AG04450 (cell line): Measurements from ENCODE around the gene INSRR. TPM values are rescaled to one million over a fixed set of nuclear protein-coding genes. Genes with fewer than 3 reads are reported as not detected.

Experiments used
- CTCF ChIA-PET: fragments of 300-600, 350-600 bp; formaldehyde crosslinking; extraction: SDS; loops from one replicate; lab custom pipeline; 2022; ENCODE audit warnings: antibody characterized with exemption, inconsistent platforms; lab: Charles Lee
- POLR2A ChIA-PET: fragments of 350-600 bp; formaldehyde crosslinking; extraction: SDS; loops from one replicate; lab custom pipeline; 2021; ENCODE audit warnings: antibody characterized with exemption, inconsistent platforms; lab: Yijun Ruan, JAX
- DNase-seq: peaks from one replicate; pipeline ENCODE4 v3.0.0-alpha.2; 2011; ENCODE audit warnings: low read depth, low spot score
- H3K27ac ChIP-seq: one replicate; pipeline ENCODE4 v1.5.1; 2012; ENCODE audit warnings: low read depth, low read length, control low read depth
- H3K27me3 ChIP-seq: one replicate; pipeline ENCODE4 v1.6.0; 2012; ENCODE audit warnings: low read length; ENCODE audit not compliant: control insufficient read depth, insufficient read depth
- H3K4me3 ChIP-seq: 2 replicates; pipeline ENCODE4 v1.5.1; 2011; ENCODE audit warnings: mild to moderate bottlenecking, low read depth, low read length, control low read depth
- H3K9me3 ChIP-seq: 2 replicates; pipeline ENCODE4 v1.5.1; 2012; ENCODE audit warnings: low read length; ENCODE audit not compliant: control insufficient read depth, insufficient read depth
- CTCF ChIP-seq: IDR thresholded peaks from 2 replicates; pipeline ENCODE4 v1.5.1; 2011; ENCODE audit warnings: low read depth, low read length, control low read depth, inconsistent platforms
- polyA plus RNA-seq: library from polyadenylated mRNA; depleted of rRNA; stranded (reverse); fragments of >200 nt; gene quantifications from 2 replicates; pipeline ENCODE4 v1.2.3, GENCODE V29; 2011

The INSRR gene
- polyA plus RNA-seq, 1 experiment = not detected

- POLR2A ChIA-PET = no interaction called here
- Histone ChIP-seq H3K27ac (no peak overlapping the region), H3K27me3 (peaks cover 72% of the 10 kb centered on the region), H3K4me3 (no peak overlapping the region), H3K9me3 (no peaks in the 10 kb centered on the region; the same call in 1 of the 2 replicates)
- TF ChIP-seq CTCF = no peak
- CTCF ChIA-PET = interaction anchor here (4.8 kb wide), 1 partner anchor 13 kb away, joined by 32 read pairs; no protein-coding TSS in a partner anchor
- no peak for DNase-seq
Measured at GRCh38 chr1:156877433-156878170, 18.7 kb upstream of the INSRR start.

- CTCF ChIA-PET = interaction anchor here (0.5 to 4.8 kb wide), 8 partner anchors 9 to 44 kb away, joined by 3 to 32 read pairs (median 4); no protein-coding TSS in a partner anchor
Measured at GRCh38 chr1:156876281-156876680, 17.4 kb upstream of the INSRR start.

DNA sequence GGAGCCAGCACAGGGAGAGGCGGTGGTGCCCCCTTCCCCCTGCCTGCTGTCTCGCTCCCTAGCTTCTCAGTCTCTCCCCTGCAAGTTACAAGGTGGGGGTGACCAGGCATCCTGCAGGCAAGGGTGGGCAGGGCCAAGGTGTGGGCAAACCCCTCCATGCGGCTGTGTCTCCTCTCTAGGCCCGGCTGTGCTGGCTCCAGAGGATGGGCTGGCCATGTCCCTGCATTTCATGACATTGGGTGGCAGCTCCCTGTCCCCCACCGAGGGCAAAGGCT lies 16.4 kb upstream of the INSRR start:
- H3K27me3 ChIP-seq = peaks cover 49% of the 10 kb centered on the region
- POLR2A ChIA-PET = no interaction called here

More at GRCh38 chr1:156876281-156876680, 17.4 kb upstream of the INSRR start:
- Histone ChIP-seq H3K27me3 (peaks cover 59% of the 10 kb centered on the region), H3K4me3 (no peak overlapping the region), H3K9me3 (no peaks in the 10 kb centered on the region; the same call in 1 of the 2 replicates), H3K27ac (no peak overlapping the region)
- DNase-seq = no peak
- POLR2A ChIA-PET = no interaction called here
- TF ChIP-seq CTCF = peak; percentile 44

DNA sequence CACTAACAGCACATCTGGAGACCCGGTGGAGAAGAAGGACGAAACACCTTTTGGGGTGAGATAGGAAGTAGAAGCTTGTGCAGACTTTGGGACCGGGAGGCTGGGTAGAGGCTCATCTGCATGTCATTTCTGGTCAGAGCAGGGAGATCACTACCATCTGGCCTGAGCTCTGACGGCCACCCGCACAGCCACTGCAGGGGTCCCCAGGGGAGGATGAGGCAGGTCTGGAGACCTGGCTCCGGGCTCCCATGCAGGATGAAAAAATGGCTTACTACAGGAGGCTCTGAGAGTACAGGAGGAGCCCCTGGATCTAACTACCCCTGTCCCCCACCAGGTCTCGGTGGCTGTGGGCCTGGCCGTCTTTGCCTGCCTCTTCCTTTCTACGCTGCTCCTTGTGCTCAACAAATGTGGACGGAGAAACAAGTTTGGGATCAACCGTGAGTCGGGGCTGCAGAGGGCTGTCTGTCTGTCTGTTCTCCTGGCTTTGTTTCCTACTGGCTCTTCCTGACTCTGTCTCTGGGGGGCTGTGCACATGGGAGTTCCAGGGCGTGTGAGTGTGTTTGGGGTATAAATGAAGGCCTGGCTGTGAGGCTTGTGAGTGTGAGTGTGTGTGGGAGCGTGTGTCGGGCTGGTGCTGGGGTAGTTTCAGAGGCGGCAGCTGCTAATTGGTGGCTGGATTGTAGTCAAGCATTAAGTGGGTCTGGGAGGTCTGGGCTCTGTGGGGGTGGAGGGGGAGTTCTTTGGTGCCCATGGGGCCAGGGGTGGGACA lies 15.8 kb upstream of the INSRR start:
- H3K27me3 ChIP-seq = peaks cover 45% of the 10 kb centered on the region
- H3K9me3 ChIP-seq = no peaks in the 10 kb centered on the region; the same call in 1 of the 2 replicates
- H3K27ac ChIP-seq = no peak overlapping the region
- no peak for TF ChIP-seq CTCF
- no peak overlapping the region for H3K4me3 ChIP-seq
- no peak for DNase-seq
- ChIA-PET CTCF (interaction anchor here (4.8 kb wide), 1 partner anchor 16 kb away, joined by 32 read pairs; no protein-coding TSS in a partner anchor), POLR2A (no interaction called here)

More for the DNA sequence above, 16.4 kb upstream of the INSRR start:
- Histone ChIP-seq H3K4me3 (no peak overlapping the region), H3K9me3 (no peaks in the 10 kb centered on the region; the same call in 1 of the 2 replicates), H3K27ac (no peak overlapping the region)
- CTCF ChIA-PET = interaction anchor here (0.6 to 4.8 kb wide), 2 partner anchors 15 to 1429 kb away, joined by 3 to 32 read pairs; no protein-coding TSS in a partner anchor
- TF ChIP-seq CTCF = no peak
- no peak for DNase-seq
